ENCODE measurements around the gene PASK. TPM values are rescaled to one million over a fixed set of nuclear protein-coding genes. Genes with fewer than 3 reads are reported as not detected.

PASK gene
- polyA plus RNA-seq, 1 donor from 2014 or later, result 26.0 TPM

DNA sequence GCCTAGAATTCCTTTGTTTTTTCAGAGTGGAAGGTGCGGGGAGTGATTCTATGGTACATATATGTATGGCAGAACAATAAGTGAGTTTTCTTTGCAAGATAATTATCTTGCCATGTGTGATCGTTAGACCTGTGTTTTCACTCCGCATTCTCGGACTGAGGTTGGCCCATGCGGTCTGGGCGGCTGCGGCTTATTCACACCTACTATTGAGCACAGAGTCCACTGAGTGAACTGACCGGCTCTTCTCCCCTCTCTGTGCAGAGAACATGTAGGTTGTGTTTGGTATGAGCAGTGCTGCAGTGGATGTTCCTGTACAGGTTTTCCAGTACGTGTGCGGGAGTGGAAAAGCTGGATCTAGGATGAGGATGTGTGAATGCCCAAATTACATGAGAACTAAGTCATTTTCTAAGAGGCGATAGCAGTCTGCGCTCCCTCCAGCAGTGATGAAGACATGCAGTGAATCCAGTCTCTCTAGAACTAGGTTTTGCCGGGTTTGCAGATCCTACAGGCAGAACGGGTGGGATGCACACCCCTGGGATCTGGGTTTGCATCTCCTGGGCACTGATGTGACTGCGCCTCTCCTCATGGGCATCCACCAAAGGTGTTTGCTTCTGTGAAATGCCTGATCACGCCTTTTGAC lies 74.3 kb downstream of the PASK start:
- no peaks in the 10 kb centered on the region for H3K36me3 ChIP-seq (ENCODE audit: insufficient read depth, low read length)
- no peaks in the 10 kb centered on the region for H3K79me2 ChIP-seq (replicated peaks; ENCODE audit: insufficient read depth, low read length)
- no peak overlapping the region for H3K9ac ChIP-seq (ENCODE audit: low read length)
- no peaks in the 10 kb centered on the region for H3K9me2 ChIP-seq (ENCODE audit: insufficient read depth, low read length)
- no peaks in the 10 kb centered on the region for H3K9me3 ChIP-seq (ENCODE audit: low read length)
- H2AFZ ChIP-seq (ENCODE audit: low read depth, low read length), result no peak overlapping the region
- no peaks in the 10 kb centered on the region for H4K20me1 ChIP-seq (ENCODE audit: insufficient read depth)
- no peaks in the 10 kb centered on the region for H3F3A ChIP-seq (ENCODE audit: insufficient read depth, low read length, poor library complexity, severe bottlenecking)
- H3K27ac ChIP-seq (ENCODE audit: low read length), result no peak overlapping the region
- H3K27me3 ChIP-seq (ENCODE audit: insufficient read depth, low read depth, low read length), result no peaks in the 10 kb centered on the region
- TF ChIP-seq, protein P1, sequence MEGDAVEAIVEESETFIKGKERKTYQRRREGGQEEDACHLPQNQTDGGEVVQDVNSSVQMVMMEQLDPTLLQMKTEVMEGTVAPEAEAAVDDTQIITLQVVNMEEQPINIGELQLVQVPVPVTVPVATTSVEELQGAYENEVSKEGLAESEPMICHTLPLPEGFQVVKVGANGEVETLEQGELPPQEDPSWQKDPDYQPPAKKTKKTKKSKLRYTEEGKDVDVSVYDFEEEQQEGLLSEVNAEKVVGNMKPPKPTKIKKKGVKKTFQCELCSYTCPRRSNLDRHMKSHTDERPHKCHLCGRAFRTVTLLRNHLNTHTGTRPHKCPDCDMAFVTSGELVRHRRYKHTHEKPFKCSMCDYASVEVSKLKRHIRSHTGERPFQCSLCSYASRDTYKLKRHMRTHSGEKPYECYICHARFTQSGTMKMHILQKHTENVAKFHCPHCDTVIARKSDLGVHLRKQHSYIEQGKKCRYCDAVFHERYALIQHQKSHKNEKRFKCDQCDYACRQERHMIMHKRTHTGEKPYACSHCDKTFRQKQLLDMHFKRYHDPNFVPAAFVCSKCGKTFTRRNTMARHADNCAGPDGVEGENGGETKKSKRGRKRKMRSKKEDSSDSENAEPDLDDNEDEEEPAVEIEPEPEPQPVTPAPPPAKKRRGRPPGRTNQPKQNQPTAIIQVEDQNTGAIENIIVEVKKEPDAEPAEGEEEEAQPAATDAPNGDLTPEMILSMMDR (IDR thresholded peaks at IDR 0.05; ENCODE audit: poor library complexity, severe bottlenecking), result no peak
- TF ChIP-seq, protein P2, sequence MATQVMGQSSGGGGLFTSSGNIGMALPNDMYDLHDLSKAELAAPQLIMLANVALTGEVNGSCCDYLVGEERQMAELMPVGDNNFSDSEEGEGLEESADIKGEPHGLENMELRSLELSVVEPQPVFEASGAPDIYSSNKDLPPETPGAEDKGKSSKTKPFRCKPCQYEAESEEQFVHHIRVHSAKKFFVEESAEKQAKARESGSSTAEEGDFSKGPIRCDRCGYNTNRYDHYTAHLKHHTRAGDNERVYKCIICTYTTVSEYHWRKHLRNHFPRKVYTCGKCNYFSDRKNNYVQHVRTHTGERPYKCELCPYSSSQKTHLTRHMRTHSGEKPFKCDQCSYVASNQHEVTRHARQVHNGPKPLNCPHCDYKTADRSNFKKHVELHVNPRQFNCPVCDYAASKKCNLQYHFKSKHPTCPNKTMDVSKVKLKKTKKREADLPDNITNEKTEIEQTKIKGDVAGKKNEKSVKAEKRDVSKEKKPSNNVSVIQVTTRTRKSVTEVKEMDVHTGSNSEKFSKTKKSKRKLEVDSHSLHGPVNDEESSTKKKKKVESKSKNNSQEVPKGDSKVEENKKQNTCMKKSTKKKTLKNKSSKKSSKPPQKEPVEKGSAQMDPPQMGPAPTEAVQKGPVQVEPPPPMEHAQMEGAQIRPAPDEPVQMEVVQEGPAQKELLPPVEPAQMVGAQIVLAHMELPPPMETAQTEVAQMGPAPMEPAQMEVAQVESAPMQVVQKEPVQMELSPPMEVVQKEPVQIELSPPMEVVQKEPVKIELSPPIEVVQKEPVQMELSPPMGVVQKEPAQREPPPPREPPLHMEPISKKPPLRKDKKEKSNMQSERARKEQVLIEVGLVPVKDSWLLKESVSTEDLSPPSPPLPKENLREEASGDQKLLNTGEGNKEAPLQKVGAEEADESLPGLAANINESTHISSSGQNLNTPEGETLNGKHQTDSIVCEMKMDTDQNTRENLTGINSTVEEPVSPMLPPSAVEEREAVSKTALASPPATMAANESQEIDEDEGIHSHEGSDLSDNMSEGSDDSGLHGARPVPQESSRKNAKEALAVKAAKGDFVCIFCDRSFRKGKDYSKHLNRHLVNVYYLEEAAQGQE (IDR thresholded peaks at IDR 0.05; ENCODE audit: borderline replicate concordance), result no peak
- TF ChIP-seq RAD21 (conservative IDR thresholded peaks at IDR 0.05) (no peak), EP300 (conservative IDR thresholded peaks at IDR 0.05; ENCODE audit: poor library complexity, severe bottlenecking) (no peak), SMC3 (conservative IDR thresholded peaks at IDR 0.05; ENCODE audit: poor library complexity) (no peak), TAF1 (IDR thresholded peaks at IDR 0.05; ENCODE audit: low read depth) (no peak), MXI1 (conservative IDR thresholded peaks at IDR 0.05; ENCODE audit: poor library complexity, severe bottlenecking) (no peak), EZH2 (IDR thresholded peaks at IDR 0.05; ENCODE audit: borderline replicate concordance, insufficient read depth, low read length, poor library complexity, severe bottlenecking) (no peak), POLR2AphosphoS5 (IDR thresholded peaks at IDR 0.05) (no peak)
- no peak overlapping the region for H3K4me2 ChIP-seq (ENCODE audit: low read length)
- no peak overlapping the region for H3K4me3 ChIP-seq (ENCODE audit: low read length)

DNA sequence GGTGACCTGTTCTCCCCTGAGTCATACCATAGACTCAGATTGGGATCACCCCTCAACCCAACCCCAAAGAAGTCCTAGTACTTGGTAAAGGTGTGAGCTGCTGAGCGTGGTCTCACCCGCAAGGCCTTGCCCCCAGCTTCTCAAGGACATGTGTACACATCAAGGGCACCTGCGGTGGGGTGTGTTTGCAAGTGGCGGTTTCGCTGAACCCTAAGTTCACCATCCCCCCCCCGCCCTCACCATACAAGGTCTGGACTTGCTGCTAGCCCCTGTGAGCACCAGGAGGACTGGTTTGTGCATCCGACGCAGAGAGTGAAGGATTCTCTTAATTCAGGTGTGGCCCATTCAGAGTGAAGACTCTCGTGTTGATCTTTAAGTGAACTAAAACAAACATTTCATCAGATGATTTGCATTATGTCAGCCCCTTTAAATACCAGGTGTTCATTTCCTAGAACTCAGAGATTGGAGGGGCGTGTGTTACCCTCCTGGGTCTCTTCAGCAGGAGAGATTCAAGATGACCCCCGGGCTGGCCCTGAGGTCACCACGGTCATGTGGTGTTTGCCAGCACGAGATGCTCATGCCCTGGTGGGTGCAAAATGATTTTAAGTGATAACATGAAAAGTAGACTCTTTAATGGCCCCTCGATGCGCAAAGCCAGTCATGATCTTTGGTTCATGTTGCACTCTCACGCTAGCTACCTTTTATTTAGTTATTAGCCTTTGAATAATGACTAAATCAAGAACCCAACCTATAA lies 75.0 kb downstream of the PASK start:
- Histone ChIP-seq H3K4me3 (ENCODE audit: low read length) (no peak overlapping the region), H3K9ac (ENCODE audit: low read length) (no peak overlapping the region), H3F3A (ENCODE audit: insufficient read depth, low read length, poor library complexity, severe bottlenecking) (no peaks in the 10 kb centered on the region), H3K27ac (ENCODE audit: low read length) (no peak overlapping the region), H3K36me3 (ENCODE audit: insufficient read depth, low read length) (no peaks in the 10 kb centered on the region), H3K9me3 (ENCODE audit: low read length) (no peaks in the 10 kb centered on the region), H3K9me2 (ENCODE audit: insufficient read depth, low read length) (no peaks in the 10 kb centered on the region), H3K27me3 (ENCODE audit: insufficient read depth, low read depth, low read length) (no peaks in the 10 kb centered on the region), H3K4me2 (ENCODE audit: low read length) (no peak overlapping the region), H2AFZ (ENCODE audit: low read depth, low read length) (no peak overlapping the region), H4K20me1 (ENCODE audit: insufficient read depth) (no peaks in the 10 kb centered on the region), H3K79me2 (replicated peaks; ENCODE audit: insufficient read depth, low read length) (no peaks in the 10 kb centered on the region)
- TF ChIP-seq SMC3 (conservative IDR thresholded peaks at IDR 0.05; ENCODE audit: poor library complexity) (no peak), MXI1 (conservative IDR thresholded peaks at IDR 0.05; ENCODE audit: poor library complexity, severe bottlenecking) (no peak), EZH2 (IDR thresholded peaks at IDR 0.05; ENCODE audit: borderline replicate concordance, insufficient read depth, low read length, poor library complexity, severe bottlenecking) (no peak), POLR2AphosphoS5 (IDR thresholded peaks at IDR 0.05) (no peak), RAD21 (conservative IDR thresholded peaks at IDR 0.05) (no peak), TAF1 (IDR thresholded peaks at IDR 0.05; ENCODE audit: low read depth) (no peak), EP300 (conservative IDR thresholded peaks at IDR 0.05; ENCODE audit: poor library complexity, severe bottlenecking) (no peak)
- TF ChIP-seq, protein P1 (IDR thresholded peaks at IDR 0.05; ENCODE audit: poor library complexity, severe bottlenecking), result no peak
- TF ChIP-seq, protein P2 (IDR thresholded peaks at IDR 0.05; ENCODE audit: borderline replicate concordance), result no peak
